GM21515 (cell line): ENCODE measurements around the gene CALD1.
"Not testable (repeated sequence)": the region's sequence is repeated elsewhere in the genome, so short reads cannot be mapped to it uniquely, and the experiment has no call there.

Experiments
- ATAC-seq: cut with Tn5 transposase; IDR thresholded peaks from one replicate; pipeline ENCODE4 v1.9.1; 2021; ENCODE audit not compliant: unreplicated experiment

Gene CALD1

DNA sequence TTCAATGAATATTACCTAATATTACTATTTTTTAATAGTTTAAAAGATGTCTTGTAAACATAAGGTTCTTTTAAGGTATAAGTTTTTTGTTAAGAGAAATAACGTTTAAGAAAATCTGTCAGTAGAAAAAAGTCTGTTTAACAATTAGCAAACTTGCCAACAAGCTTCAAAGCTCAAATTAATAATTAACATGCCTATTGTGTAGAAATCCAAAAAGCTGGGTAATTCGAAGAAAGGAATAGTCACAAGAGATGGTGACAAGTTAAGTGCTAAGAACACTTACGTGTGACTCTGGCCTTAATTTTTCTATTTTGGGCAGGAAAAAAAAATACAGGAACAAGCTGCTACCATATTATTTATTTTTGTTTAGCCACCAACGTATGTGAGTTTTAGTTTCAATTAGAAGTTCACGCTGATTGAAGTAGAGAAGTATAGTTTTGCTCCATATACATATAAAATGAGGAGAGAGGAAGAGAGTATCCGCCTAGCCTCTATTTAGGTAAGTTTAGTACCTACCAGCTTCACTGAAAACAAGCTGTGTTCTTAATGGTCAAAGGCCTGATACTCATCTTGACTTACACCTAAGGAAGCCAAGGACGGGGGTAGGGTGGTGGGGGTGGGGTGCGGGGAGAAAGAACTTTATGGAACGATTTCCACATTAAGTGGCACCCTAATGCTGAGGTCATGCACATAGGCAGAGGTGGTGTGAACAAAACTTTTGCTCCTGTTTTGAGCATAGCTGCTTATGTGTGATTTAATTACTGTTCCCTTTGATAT is 163.4 kb downstream of the CALD1 start:
- ATAC-seq = no peak

DNA sequence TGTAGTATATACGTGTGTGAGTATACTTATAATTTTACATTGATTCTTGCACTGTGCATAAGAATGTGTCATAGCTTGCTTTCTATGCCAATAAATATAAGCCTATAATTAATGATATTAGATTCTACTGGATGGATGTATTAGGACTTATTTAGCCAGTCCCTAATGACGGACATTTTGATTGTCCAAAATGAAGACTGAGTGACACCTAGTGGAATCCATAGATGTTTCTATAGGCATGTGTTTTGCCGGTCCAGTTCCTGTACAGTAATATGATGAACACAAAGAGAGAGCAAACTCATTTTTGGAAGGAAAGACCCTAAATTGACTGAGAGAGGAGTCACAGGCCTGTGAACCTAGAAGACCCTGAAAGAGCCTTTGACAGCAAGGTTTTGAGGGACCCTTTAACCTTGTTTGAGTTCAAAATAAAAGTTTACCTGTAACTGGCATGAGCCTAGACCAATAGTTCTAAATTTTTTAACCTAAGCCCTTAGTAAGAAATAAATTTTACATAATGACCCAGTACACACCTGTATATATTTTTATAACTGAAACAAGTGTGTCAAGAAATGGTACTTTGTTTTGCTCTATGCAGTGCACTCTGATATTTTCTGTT is 164.5 kb downstream of the CALD1 start:
- ATAC-seq = peak; percentile 67

DNA sequence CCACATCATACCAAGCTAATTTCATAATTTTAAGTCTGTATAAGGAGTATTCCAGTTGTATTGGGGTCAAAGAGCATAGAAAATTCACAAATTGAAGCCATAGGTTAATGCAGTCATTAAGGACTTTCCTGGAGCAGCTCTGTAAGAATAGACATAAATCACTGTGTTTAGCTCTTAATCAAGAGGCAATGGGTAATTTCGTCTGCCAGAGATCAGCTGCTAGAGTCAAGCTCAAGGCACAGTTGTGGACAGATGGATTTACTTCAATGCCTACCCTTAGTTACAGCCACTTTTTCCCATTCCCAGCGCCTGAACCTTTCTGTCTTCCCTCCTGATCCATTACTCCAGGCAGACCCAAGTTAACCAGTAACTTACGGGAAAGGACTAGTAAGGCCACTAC is 166.3 kb downstream of the CALD1 start:
- no peak for ATAC-seq

DNA sequence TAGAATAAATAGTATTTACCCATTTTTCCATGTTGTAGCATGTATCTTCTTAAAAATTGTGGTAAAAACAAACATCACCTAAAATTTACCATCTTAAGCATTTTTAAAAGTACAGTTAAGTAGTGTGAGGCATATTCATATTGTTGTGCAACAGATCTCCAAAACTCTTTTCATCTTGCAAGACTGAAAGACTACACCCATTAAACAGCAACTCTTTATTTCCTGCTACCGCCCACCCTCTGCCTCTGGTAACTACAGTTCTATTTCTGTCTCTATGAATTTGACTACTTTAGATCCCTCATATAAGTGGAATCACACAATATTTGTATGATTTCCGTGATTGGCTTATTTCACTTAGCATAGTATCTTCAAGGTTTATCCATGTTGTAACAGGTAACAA is 166.8 kb downstream of the CALD1 start:
- no peak for ATAC-seq

DNA sequence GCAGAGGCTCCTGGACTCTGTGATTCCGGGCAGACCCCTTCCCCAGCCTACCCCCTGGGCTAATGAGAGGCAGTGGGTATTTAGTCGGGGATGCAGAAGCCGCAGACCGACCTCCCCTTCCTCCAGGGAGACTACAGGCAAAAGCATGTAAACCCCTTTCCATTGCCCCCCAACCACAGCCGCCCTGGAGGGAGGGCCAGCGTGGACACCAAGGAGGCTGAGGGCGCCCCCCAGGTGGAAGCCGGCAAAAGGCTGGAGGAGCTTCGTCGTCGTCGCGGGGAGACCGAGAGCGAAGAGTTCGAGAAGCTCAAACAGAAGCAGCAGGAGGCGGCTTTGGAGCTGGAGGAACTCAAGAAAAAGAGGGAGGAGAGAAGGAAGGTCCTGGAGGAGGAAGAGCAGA is 167.9 kb downstream of the CALD1 start:
- no peak for ATAC-seq

- ATAC-seq = no peak
Measured at GRCh38 chr7:134947831-134948230, 168.4 kb downstream of the CALD1 start.

GRCh38 chr7:134948246-134948645 is 168.8 kb downstream of the CALD1 start:
- ATAC-seq = no peak

- ATAC-seq = no peak
Measured at GRCh38 chr7:134948736-134949135, 169.3 kb downstream of the CALD1 start.

DNA sequence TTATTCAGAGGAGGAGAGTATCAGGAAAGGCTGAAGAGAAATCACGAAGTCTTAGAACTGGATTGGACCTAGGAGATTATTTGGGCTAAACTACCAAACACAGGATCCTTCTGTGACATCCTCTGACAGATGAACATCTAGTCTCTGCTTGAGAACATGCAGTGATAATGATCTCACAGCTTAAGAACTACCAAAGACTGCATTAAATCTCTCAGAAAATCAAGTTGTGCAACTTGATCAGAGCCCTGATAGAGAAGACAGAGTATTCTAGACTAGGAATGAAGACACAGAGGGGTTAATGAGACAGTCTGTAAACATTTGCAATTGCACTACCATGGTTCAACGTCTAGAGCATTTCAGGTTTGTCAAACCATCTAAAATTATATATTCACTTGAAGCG is 169.7 kb downstream of the CALD1 start:
- ATAC-seq = no peak

DNA sequence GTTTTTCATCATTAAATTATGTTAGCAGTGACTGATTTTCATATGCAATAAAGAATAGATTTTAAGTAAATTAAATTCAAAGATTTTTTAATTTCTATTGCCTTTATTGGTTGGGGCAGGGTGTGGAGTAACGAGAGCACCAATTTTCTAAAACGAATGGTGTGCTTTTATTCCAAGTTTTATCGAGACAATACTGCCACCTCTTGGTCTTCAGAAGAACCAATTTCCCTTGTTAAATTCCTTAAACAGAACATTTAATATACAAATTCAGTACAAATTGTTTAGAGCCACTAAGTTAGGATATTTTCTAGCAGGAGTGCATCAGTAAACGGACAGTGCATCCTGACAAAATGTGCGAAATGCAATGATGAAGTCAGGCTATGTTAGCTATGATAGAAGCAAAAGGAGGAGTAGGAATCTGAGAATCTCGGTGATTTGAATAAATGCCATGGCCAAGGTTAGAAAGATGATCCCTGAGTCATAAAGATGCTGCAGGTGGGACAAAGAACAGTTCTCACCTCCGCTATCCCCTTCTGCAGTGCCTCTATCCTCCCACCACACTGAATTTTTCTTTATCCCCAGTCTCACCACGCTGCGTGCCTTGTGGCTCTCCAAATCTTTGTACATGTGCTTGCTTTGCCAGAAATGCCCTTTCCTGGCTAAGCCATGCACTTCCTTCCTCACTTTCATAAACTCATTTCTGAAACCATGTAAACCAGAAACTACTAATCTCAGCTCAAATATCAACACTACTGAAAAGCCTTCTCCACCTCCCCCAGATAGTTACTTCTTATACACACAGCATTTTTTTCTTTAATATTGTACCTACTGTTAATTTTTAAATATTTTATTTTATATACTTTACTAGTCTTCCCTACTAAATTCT is 175.0 kb downstream of the CALD1 start:
- no peak for ATAC-seq

DNA sequence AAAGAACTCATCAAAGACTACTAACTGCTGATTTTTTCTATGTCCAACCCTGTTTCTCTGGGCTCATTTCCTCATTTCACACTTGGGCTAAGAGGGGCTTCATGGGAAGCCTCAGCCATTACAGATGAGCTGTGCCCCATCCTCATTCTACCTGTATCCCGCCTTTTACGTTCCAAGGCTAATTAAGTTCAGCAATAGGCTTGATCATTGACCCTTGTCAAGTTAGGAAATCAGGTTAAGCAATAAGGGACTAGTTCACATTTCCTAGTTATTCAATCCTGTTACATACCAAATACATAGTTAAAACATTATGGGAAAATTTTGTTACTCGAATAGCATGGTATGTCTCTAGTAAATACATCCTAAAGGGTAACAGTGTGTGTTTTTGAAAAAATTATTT is 177.6 kb downstream of the CALD1 start:
- ATAC-seq = no peak

GRCh38 chr7:134959810-134960209 is 180.4 kb downstream of the CALD1 start:
- no peak for ATAC-seq

DNA sequence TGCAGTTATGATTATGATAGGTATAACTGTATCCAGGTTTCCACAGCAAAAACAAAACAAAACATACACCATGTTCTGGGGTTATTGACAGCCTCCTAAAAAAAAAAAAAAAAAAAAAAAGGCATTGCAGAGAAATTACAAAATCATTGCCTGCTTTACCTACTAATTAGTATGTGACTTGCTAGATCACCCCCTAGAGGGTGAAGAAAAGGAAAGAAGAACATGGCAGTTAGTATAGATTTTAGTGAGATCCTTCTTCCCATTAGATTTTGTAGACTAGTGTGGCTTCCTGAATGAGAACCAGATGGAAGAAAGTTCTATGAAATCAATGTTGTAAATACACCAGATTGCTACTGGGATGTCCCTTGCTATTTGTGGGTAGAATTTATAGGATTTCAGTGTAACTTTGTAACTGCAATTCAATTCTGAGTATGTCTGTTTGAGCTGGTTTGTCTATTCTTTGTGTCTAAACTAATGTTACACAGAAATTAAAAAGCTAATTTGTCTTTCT is 182.9 kb downstream of the CALD1 start:
- no peak for ATAC-seq

GRCh38 chr7:134963036-134963435 is 183.6 kb downstream of the CALD1 start:
- no peak for ATAC-seq

DNA sequence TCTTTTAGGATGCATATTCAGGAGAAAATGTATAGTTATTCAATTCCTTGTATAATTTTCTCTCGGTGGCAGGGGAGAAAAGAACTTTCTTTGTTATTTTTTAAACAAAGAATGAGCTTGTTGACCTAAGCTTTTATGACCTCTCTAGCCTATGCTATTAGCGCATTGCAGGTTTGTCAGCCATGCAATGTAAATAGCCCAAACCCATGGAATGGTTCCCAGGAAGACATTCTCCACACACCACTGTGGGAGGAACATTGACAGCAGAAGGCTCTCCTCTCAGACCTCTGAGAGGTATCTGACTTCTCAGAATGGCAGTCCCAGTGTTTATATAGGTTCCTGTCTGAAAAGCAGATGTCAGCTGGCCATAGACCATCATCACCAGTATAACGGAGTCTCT is 187.3 kb downstream of the CALD1 start:
- ATAC-seq = no peak

GRCh38 chr7:134968110-134968509 is 188.7 kb downstream of the CALD1 start:
- no peak for ATAC-seq

GRCh38 chr7:134981645-134982044 is 202.2 kb downstream of the CALD1 start:
- ATAC-seq = not testable (repeated sequence)

DNA sequence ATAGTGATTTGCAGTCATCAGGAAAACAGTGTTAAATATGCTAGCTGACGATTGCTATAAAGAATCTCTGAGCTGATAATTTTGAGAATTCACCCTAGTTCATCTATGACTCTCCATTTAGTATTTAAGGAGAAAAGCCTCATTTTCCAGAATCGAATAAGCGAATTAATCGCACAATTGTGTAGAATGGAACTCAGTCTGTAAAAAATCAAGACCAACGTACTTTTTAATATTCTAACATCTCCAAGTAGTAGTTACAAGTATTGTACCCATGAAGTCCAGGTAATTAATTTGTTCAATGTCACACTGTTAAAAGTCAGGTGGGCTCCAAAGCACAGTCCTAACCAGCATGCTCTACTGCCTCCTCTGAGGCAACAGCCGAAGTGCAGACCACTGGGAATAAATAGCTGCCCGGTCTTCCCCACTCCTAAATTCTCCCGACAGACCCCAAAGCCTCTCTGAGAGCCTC is 206.5 kb downstream of the CALD1 start:
- peak; percentile 46 for ATAC-seq

DNA sequence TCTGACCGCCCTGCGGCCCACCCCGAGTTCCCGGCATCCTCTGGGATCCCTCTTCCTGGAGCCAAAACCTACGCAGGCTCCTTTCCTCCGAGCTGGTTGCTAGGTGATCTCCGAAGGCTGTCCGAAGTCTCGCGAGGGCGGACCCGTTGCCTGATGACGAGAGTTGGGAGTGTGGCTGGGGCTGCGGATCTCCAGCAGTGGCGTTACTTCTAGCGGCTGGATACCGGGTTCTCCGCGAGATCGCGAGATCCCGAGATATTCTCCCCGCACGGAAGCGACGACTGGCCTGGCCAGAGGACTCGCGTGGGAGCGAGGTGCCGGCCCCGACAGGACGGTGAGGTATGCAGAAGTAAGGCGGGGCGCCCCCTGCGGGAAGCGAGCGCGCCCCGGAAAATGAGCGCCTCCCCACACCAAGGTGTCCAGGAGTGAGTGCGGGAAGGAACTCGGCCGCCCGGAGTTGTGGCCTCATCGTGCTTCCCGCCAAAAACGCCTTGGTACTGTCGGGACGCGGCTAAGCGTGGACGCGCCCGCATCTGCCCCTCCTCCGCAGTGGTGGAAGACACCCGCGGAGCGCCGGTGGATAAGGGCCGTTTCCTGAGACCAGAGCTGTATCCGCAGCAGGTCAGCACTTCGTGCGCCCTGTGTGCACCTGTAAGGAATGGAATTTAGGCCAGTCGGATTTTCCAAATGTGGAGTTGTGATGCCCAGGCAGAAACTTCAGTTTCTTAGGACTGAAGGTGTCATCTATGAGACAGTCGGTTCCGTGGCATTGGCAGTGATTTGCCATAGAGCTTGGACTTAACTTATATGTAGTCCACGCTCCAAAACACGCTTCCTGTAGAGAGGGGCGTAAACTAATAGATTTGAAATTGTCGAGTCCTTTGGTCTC is 207.2 kb downstream of the CALD1 start, which contains the start of gene AGBL3:
Gene AGBL3 (plus strand): TSS at position 146 of the 889 bp plus-strand sequence. CDS start 1,426 bp downstream, outside the sequence.
- ATAC-seq = peak; percentile 92

DNA sequence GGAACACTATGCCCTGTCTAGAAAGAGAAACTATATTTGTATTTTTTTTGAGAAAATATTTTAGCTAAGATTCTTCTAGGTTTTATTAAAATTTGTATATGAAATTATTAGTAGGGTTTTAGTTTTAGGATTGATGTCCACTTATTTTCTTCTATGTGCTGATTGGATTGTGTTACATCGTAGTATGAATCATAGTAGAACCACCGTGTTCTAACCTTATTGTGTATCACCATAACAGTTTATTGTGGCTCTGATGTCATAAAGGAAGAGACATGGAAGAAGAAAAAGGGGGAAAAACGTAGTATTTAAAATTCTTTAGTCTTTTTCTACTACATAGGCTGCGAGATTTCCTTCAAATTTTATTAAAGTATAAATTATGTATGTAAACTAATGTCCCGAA is 208.7 kb downstream of the CALD1 start:
- ATAC-seq = no peak
